K562 (cell line): ENCODE measurements around the gene ZNF891. TPM values are rescaled to one million over a fixed set of nuclear protein-coding genes. Genes with fewer than 3 reads are reported as not detected.

Experiments
- MBD2 ChIP-seq: sonication (generic); IDR thresholded peaks from 2 replicates; pipeline ENCODE4 v1.6.1; 2016; ENCODE audit warnings: low read depth, borderline replicate concordance
- MED1 ChIP-seq: sonication (generic); formaldehyde crosslinking; IDR thresholded peaks from 2 replicates; pipeline ENCODE4 v1.8.1; 2023; ENCODE audit warnings: missing genetic modification reagents, borderline replicate concordance
- NBN ChIP-seq: fragments of 450-650 bp; IDR thresholded peaks from 2 replicates; pipeline ENCODE4 v1.6.1; 2016; ENCODE audit warnings: low read depth, mild to moderate bottlenecking
- NFIC ChIP-seq: fragments of 450-650 bp; IDR thresholded peaks from 2 replicates; pipeline ENCODE4 v1.6.1; 2017; ENCODE audit warnings: mild to moderate bottlenecking, inconsistent platforms
- NFRKB ChIP-seq: fragments of 450-650 bp; IDR thresholded peaks from 2 replicates; pipeline ENCODE4 v1.6.1; 2016; ENCODE audit warnings: low read depth
- POLR2A ChIP-seq: fragments of 450-650 bp; conservative IDR thresholded peaks from 2 replicates; pipeline ENCODE4 v1.6.1; 2016
- POLR2G ChIP-seq: fragments of 200-400 bp; formaldehyde crosslinking; IDR thresholded peaks from 2 replicates; pipeline ENCODE4 v1.6.1; 2017; ENCODE audit warnings: low read depth, mild to moderate bottlenecking, antibody characterized with exemption, low read length, moderate library complexity
- POLR3G ChIP-seq: IDR thresholded peaks from 2 replicates; pipeline ENCODE4 v1.6.1; 2011; ENCODE audit not compliant: insufficient read length, insufficient replicate concordance; ENCODE audit errors: extremely low read depth
- SMARCE1 ChIP-seq: fragments of 450-650 bp; IDR thresholded peaks from 2 replicates; pipeline ENCODE4 v1.7.1; 2016; ENCODE audit warnings: mild to moderate bottlenecking
- SOX6 ChIP-seq: fragments of 450-650 bp; IDR thresholded peaks from 2 replicates; pipeline ENCODE4 v1.6.1; 2014; ENCODE audit warnings: mild to moderate bottlenecking
- ZBTB17 ChIP-seq: fragments of 450-650 bp; formaldehyde crosslinking; IDR thresholded peaks from 2 replicates; pipeline ENCODE4 v1.4.0; 2020; ENCODE audit warnings: mild to moderate bottlenecking
- ZNF143 ChIP-seq: sonication (generic); formaldehyde crosslinking; IDR thresholded peaks from 2 replicates; pipeline ENCODE4 v1.9.0; 2022; ENCODE audit warnings: mild to moderate bottlenecking, missing genetic modification reagents
- polyA plus RNA-seq, 8 experiments: library from polyadenylated mRNA; depleted of rRNA in 4 of 8; stranded (reverse) in 5 of 8; unstranded in 3 of 8; fragments of >200 nt; fragmentation: Nextera tagmentation in 2 of 8; fragmentation: Illumina TruSeq in 1 of 8; extraction: Ambion mirVana in 2 of 8; extraction: Trizol in 1 of 8; gene quantifications; 2 replicates each; pipeline versions ENCODE4 v1.2.1 to v1.2.3, GENCODE V29; 2011 to 2014; ENCODE audit warnings: inconsistent platforms in 1 of 8, missing spikeins in 1 of 8
- total RNA-seq, 7 experiments: library from RNA; depleted of rRNA in 6 of 7; stranded (reverse); fragments of >200 nt in 6 of 7; fragmentation: Illumina TruSeq in 2 of 7; extraction: Trizol in 2 of 7; gene quantifications; 2 replicates each; pipeline versions ENCODE4 v1.2.1 to v1.2.3, GENCODE V29; 2011 to 2021; ENCODE audit warnings: low replicate concordance in 1 of 7
- TF ChIP-seq, protein P1 (sequence below): fragments of 450-650 bp; IDR thresholded peaks from 2 replicates; pipeline ENCODE4 v1.6.1; 2016; ENCODE audit warnings: low read depth
- TF ChIP-seq, protein P2 (sequence below), 2 experiments: fragments of 450-650 bp; conservative IDR thresholded peaks; 2 replicates each; pipeline ENCODE4 v1.6.1; 2017; ENCODE audit warnings: mild to moderate bottlenecking in 2 of 2, moderate library complexity in 2 of 2
- TF ChIP-seq, protein P3 (sequence below): IDR thresholded peaks from 2 replicates; pipeline ENCODE4 v1.6.1; 2011; ENCODE audit not compliant: insufficient read length; ENCODE audit errors: extremely low read depth

Gene ZNF891
- total and polyA plus RNA-seq, 9 of the 15 experiments (the other 6 are each of a cell fraction or from before 2014, with no cell fraction given), result 0.41 to 2.0 (median 1.3) TPM

DNA sequence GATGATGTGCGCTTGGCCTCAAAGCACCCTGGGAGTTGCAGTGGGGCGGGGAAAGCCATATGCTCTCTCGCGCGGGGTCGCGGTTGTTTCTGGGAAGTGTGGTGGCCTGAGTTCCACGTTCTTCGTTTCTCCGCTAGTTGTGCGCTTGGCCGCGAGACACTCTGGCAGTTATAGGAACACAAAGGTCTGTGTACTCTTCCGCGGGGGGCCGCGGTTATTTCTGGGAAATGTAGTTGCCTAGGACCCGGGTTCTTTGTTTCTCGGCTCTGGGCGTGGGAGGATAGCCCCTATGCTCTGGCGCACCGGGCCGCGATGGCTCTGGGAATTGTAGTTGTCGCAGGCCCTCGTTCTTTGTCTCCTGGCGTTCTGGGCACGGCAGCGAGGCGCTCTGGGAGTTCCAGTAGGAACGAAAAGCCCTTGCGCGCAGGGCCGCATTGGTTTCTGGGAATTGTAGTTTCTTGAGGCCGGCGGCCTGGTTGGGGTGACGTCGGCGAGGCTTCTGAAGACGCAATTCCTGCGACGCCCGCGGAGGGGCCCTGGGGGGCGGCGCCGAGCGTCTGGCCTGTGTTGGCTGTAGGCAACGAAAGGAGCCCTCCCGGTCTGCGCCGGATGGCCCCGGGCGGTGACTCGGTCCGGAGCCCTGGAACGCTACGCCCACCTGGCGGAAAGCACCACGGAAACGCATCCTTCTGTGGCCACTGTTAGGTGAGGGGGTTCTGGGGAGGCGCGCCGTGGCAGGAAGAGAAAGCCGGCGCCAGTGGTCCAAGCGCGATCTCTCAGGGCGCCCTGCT, 49.5 kb downstream of the ZNF891 start, which contains the start of gene ZNF140 (continued):
- TF ChIP-seq, protein P1, sequence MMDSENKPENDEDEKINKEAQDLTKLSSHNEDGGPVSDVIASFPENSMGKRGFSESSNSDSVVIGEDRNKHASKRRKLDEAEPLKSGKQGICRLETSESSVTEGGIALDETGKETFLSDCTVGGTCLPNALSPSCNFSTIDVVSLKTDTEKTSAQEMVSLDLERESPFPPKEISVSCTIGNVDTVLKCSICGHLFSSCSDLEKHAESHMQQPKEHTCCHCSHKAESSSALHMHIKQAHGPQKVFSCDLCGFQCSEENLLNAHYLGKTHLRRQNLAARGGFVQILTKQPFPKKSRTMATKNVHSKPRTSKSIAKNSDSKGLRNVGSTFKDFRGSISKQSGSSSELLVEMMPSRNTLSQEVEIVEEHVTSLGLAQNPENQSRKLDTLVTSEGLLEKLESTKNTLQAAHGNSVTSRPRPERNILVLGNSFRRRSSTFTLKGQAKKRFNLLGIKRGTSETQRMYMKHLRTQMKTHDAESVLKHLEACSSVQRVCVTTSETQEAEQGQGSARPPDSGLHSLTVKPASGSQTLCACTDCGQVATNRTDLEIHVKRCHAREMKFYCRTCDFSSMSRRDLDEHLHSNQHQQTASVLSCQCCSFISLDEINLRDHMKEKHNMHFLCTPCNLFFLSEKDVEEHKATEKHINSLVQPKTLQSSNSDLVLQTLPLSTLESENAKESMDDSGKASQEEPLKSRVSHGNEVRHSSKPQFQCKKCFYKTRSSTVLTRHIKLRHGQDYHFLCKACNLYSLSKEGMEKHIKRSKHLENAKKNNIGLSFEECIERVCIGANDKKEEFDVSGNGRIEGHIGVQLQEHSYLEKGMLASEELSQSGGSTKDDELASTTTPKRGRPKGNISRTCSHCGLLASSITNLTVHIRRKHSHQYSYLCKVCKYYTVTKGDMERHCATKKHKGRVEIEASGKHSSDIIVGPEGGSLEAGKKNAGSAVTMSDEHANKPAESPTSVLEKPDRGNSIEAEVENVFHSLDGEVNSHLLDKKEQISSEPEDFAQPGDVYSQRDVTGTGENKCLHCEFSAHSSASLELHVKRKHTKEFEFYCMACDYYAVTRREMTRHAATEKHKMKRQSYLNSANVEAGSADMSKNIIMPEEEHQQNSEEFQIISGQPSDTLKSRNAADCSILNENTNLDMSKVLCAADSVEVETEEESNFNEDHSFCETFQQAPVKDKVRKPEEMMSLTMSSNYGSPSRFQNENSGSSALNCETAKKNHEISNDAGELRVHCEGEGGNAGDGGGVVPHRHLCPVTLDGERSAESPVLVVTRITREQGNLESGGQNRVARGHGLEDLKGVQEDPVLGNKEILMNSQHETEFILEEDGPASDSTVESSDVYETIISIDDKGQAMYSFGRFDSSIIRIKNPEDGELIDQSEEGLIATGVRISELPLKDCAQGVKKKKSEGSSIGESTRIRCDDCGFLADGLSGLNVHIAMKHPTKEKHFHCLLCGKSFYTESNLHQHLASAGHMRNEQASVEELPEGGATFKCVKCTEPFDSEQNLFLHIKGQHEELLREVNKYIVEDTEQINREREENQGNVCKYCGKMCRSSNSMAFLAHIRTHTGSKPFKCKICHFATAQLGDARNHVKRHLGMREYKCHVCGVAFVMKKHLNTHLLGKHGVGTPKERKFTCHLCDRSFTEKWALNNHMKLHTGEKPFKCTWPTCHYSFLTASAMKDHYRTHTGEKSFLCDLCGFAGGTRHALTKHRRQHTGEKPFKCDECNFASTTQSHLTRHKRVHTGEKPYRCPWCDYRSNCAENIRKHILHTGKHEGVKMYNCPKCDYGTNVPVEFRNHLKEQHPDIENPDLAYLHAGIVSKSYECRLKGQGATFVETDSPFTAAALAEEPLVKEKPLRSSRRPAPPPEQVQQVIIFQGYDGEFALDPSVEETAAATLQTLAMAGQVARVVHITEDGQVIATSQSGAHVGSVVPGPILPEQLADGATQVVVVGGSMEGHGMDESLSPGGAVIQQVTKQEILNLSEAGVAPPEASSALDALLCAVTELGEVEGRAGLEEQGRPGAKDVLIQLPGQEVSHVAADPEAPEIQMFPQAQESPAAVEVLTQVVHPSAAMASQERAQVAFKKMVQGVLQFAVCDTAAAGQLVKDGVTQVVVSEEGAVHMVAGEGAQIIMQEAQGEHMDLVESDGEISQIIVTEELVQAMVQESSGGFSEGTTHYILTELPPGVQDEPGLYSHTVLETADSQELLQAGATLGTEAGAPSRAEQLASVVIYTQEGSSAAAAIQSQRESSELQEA, result no peak
- TF ChIP-seq NBN, result peak; percentile 27; the same call in 1 of the 2 replicates
- TF ChIP-seq NFIC, result peak; percentile 32; the same call in 1 of the 2 replicates
- peak; percentile 79 for TF ChIP-seq ZNF143 (CRISPR knock-in tag)
- no peak; the same call in none of the 2 replicates for TF ChIP-seq ZBTB17 (CRISPR knock-in tag)
- TF ChIP-seq MBD2, result no peak
- no peak for TF ChIP-seq POLR3G
- peak; percentile 39; the same call in 1 of the 2 replicates for TF ChIP-seq NFRKB
- peak; percentile 81 for TF ChIP-seq POLR2A
- TF ChIP-seq, protein P2, sequence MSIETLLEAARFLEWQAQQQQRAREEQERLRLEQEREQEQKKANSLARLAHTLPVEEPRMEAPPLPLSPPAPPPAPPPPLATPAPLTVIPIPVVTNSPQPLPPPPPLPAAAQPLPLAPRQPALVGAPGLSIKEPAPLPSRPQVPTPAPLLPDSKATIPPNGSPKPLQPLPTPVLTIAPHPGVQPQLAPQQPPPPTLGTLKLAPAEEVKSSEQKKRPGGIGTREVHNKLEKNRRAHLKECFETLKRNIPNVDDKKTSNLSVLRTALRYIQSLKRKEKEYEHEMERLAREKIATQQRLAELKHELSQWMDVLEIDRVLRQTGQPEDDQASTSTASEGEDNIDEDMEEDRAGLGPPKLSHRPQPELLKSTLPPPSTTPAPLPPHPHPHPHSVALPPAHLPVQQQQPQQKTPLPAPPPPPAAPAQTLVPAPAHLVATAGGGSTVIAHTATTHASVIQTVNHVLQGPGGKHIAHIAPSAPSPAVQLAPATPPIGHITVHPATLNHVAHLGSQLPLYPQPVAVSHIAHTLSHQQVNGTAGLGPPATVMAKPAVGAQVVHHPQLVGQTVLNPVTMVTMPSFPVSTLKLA (conservative IDR thresholded peaks at IDR 0.05), result peak; percentile 44 to 61; a peak in 2 of 4 replicates
- no peak for TF ChIP-seq MED1 (CRISPR knock-in tag)
- TF ChIP-seq SMARCE1, result no peak
- TF ChIP-seq POLR2G, result peak; percentile 92
- TF ChIP-seq, protein P3, sequence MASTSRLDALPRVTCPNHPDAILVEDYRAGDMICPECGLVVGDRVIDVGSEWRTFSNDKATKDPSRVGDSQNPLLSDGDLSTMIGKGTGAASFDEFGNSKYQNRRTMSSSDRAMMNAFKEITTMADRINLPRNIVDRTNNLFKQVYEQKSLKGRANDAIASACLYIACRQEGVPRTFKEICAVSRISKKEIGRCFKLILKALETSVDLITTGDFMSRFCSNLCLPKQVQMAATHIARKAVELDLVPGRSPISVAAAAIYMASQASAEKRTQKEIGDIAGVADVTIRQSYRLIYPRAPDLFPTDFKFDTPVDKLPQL, result no peak
- TF ChIP-seq SOX6, result no peak
